Kidney glomerular epithelial cell (primary cell): ENCODE measurements around the gene EXOC3L1.
A peak's percentile ranks its signal among the peaks of the same experiment; 100 is the strongest.

Experiments
- DNase-seq: peaks from one replicate; lab custom pipeline; 2025; lab: John Stamatoyannopoulos, UW

The EXOC3L1 gene

GRCh38 chr16:67199011-67199807 is 9.3 kb upstream of the EXOC3L1 start, which contains the start of gene ELMO3:
Gene ELMO3 (plus strand): TSS chr16:67199131. CDS start chr16:67199327, 196 bp downstream.
- DNase-seq, result no peak

DNA sequence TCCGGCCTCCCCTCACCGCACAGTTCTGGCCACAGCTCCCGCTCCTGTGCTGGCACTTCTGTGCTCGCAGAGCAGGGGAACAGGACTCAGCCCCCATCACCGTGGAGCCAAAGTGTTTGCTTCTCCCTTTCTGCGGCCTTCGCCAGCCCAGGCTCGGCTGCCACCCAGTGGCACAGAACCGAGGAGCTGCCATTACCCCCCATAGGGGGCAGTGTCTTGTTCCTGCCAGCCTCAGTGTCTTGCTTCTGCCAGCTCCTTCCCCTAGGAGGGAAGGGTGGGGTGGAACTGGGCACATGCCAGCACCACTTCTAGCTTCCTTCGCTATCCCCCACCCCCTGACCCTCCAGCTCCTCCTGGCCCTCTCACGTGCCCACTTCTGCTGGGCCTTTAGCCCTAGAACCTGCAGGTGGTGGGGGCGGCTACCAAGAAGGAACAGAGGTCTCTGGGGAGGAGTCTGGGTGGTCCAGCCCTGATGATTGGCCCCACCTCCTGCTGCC is 8.3 kb upstream of the EXOC3L1 start:
- DNase-seq, result no peak

- DNase-seq, result no peak
These were observed 7.8 kb upstream of the EXOC3L1 start for GRCh38 chr16:67197704-67198103.

DNA sequence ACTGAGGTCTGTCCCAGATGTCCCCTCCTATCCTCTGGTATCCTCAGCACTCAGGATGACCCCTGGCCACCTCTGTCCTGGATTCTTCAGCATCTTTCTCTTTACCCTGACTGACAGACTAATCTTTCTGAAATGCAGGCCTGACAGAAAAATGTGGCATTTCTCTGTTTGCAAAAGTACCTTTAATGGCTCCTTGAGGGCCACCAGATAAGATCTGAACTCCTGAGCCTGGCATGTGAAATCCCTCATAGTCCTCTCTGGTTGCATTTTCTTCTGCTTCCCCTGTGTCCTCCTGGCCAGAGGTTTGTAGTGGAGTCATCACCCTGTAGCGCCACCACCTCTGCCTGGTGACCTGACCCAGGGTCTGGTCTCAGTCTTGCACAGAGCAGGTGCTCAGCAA is 6.9 kb upstream of the EXOC3L1 start:
- DNase-seq, result no peak

- DNase-seq, result no peak
These were observed 5.7 kb upstream of the EXOC3L1 start for GRCh38 chr16:67195676-67196075.

GRCh38 chr16:67194260-67194659 is 4.3 kb upstream of the EXOC3L1 start:
- DNase-seq, result no peak

- no peak for DNase-seq
These were observed 3.6 kb upstream of the EXOC3L1 start for GRCh38 chr16:67193536-67193935.

- no peak for DNase-seq
These were observed 2.9 kb upstream of the EXOC3L1 start for GRCh38 chr16:67192781-67193361.

DNA sequence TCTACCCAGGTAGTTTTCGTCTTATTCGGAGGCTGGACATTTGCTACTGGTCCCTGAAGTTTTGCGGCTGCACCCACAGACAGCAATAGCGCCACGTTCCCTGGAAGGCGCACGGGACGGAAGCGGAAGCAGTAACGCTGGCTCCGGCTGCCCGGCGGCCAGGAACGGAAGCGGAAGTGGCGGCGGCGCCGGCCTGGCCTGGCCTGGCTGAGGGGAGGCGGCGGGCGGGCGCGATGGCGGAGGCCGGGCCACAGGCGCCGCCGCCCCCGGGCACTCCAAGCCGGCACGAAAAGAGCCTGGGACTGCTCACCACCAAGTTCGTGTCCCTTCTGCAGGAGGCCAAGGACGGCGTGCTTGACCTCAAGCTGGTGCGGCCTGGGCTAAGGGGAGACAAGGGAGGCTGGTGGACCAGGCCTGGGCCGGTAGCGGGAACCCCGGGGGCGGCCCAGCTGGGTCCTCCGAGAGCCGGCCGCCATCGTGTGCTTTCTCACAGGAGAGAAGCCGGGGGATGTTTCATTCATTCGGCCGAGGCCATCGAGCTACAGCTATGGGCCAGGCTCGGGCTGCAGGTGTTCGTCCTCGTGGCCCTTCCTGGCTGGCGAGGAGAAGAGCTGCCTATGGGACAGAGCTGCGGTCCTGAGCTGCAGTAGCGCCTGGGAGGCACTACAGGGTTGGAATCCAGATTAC is 2.2 kb upstream of the EXOC3L1 start, which contains the start of gene E2F4:
TSS of gene E2F4 (plus strand) at position 161 of the 687 bp plus-strand sequence. CDS start at position 234, 73 bp downstream.
- DNase-seq, result peak; percentile 86

GRCh38 chr16:67191411-67191994 is 1.6 kb upstream of the EXOC3L1 start:
- no peak for DNase-seq

DNA sequence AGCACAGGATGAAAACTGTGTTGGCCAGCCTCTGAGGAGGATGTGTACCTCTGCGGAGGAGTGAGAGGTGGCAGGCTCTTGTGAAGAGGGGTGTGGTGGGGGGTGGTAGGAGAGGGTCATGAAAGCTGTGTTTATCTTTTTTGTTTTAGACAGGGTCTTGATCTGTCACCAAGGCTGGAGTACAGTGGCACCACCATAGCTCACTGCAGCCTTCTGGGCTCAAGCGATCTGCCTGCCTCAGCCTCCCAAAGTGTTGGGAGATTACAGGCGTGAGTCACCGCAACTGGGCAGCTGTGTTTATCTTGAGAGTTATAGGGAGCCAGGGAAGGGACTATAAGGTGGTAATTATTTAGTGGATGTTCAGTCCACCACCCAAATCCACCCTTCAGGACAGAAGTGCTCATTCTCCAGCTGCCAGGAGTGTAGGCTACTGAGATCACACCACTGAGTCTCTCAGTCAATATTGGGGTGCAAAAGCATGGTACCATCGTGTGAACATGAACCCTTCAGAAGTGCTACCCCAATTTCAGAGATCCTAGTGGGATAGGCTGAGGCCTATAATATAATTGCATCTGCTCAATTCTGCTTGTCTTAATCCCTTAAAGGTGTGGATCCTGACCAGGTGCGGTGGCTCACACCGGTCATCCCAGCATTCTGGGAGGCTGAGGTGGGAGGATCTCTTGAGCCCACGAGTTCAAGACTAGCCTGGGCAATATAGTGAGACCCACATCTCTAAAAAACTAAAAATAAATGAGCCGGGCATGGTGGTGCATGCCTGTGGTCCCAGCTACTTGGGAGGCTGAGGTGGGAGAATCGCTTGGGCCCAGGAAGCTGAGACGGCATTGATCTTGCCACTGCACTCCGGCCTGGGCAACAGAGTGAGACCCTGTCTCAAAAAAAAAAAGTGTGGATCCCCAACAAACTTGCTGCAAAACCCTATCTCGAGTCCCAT is 788 bp upstream of the EXOC3L1 start:
- DNase-seq, result no peak

DNA sequence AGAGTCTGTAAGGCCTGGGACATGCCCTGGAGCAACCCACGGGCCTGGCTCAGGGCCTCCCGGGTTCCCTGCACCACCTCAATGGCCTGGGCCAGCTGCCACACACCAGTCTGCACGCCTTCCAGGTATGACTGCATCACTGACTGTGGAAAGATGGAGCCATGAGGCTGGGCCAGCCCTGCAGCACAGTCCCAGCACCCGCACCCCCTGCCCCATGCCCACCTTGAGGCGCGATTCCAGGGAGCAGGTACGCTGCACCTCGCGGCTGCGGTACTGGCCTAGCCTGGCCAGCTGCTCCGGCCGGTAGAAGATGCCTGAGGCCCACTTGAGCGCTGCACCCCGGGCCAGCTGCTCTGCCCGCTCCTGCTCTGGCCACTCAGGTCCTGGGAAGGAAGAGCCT is 1.1 kb downstream of the EXOC3L1 start:
- no peak for DNase-seq

DNA sequence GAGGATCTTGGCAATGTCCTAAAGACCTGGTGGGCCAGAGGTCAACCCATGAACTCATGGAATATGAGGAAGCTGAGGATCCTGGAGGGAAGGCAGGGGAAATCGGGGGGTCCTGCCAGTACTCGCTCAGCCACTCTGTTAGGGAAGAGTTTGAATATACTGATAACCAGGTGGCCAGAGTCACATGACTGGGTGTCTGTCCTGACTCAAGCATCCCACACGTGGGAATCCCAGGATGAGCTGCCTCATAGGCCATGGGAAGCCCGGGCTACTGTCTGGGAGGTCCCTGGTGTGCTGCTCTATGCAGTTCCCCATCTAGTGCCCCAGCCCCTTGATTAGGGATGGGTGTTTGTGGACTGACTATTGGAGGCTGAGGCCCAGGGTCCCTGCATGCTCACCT is 1.6 kb downstream of the EXOC3L1 start:
- no peak for DNase-seq

GRCh38 chr16:67187175-67187890 is 2.6 kb downstream of the EXOC3L1 start:
- DNase-seq, result no peak

GRCh38 chr16:67186550-67186950 is 3.4 kb downstream of the EXOC3L1 start:
- DNase-seq, result peak; percentile 80

DNA sequence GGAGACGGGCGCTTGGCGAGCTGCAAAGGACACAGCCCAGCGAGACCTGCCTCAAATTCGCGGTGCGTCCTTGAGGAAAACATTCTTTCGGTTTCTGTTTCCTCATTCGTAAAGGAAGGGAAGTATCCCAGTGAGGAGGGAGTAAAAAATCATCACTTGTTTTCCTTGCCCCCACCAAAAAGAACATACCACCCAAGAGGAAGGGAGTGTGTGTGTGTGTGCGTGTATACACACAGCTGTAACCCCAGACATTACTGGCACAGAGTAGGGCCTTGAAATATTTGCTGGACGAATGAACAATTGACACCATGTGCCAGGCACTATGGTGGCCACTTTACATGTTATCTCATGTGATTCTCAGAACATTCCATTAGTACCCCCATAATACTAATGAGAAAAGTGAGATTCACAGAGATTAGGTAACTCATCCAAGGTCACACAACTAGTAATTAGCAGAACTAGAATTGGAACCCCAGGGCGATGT is 4.2 kb downstream of the EXOC3L1 start:
- no peak for DNase-seq

- DNase-seq, result peak; percentile 58
These were observed 4.8 kb downstream of the EXOC3L1 start for GRCh38 chr16:67184995-67185650.

DNA sequence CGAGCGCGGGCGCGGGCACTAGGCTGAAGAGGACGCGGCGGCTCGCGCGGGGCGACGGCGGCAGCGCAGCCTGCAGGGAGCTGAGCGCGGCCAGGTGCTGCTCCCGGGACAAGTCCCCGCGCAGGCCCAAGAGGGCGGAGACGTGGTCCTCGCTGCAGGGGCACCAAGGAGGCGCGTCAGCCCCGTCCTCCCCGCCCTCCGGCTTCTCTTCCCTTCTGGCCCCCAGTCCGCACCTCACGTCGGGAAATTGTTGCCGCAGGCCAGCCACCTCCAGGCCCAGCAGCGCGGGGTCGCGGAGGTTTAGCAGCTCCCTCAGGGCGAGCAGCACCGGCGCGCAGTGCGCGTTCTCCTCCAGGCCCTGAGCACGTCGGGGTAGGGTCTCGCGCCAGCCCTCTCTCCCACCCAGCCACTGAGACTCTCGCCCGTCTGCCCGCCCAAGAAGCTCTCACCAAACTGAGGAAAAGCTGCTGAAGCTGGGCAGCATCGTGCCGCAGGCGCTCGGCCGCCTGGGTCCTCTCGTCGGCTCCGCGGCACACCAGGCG is 5.4 kb downstream of the EXOC3L1 start:
- DNase-seq, result no peak

GRCh38 chr16:67183627-67184452 is 6.1 kb downstream of the EXOC3L1 start, which contains the start of gene MATCAP1:
Gene MATCAP1 (minus strand): TSS chr16:67183963. CDS start chr16:67180610, 3,353 bp downstream.
- DNase-seq, result peak; percentile 95
